ENCODE results near the gene GMDS.

Gene GMDS

DNA sequence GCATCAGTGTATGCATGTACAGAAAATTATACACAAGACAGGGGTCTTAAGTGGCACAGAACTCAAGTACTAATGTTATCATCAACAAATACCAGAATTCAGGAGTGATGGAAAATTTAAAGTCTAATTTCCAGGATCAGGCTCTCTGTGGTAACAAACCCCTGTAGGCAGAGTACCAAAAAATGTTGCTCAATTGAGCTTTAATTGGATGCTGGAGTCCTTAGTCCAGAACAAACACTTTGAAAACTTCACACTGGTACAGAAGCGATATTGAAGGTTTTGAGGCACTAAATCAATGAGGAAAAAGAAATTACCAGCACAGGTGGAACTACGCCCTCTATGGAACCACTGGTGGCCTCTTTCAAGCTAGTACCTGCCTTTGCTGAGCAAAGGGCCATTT lies 522.6 kb downstream of the GMDS start:
- Histone ChIP-seq H3K4ac (ENCODE audit: low read depth in 1 of 2, low read length in 2 of 2) (no peak overlapping the region), H3K27me3 (ENCODE audit: control insufficient read depth in 1 of 2, insufficient read depth in 1 of 2, low read length in 2 of 2) (no peaks in the 10 kb centered on the region), H3K9ac (ENCODE audit: low read length) (no peak overlapping the region), H3K4me3 (ENCODE audit: insufficient read depth in 1 of 2, low read depth in 1 of 2, low read length in 2 of 2) (no peak overlapping the region), H4K8ac (ENCODE audit: low read length) (no peak overlapping the region), H2AFZ (ENCODE audit: low read depth, low read length) (no peak overlapping the region), H3K18ac (ENCODE audit: low read depth in 1 of 2, low read length in 2 of 2) (no peak overlapping the region), H3K14ac (ENCODE audit: low read length in 2 of 2) (no peak overlapping the region), H2BK12ac (ENCODE audit: low read length in 2 of 2) (no peak overlapping the region), H3K9me3 (ENCODE audit: control insufficient read depth, low read length) (no peaks in the 10 kb centered on the region), H3K23ac (ENCODE audit: low read length in 2 of 2) (no peak overlapping the region), H2BK15ac (ENCODE audit: low read depth, poor library complexity, severe bottlenecking) (no peak overlapping the region), H3K27ac (ENCODE audit: low read length, poor library complexity, severe bottlenecking) (no peak overlapping the region), H3K4me1 (ENCODE audit: control insufficient read depth, insufficient read depth, low read depth, low read length) (peaks cover 8% of the 10 kb centered on the region), H4K91ac (ENCODE audit: low read length) (no peak overlapping the region), H3K79me1 (replicated peaks; ENCODE audit: low read length, poor library complexity, severe bottlenecking) (no peaks in the 10 kb centered on the region), H2BK5ac (ENCODE audit: low read depth, low read length, poor library complexity, severe bottlenecking) (no peak overlapping the region), H3K36me3 (ENCODE audit: control insufficient read depth in 1 of 2, insufficient read depth in 2 of 2, low read depth in 1 of 2, low read length in 2 of 2) (peaks cover 3 to 4% of the 10 kb centered on the region in 2 experiments), H2AK5ac (ENCODE audit: low read length, severe bottlenecking) (no peak overlapping the region), H3K4me2 (ENCODE audit: low read length, poor library complexity, severe bottlenecking) (no peak overlapping the region), H2BK120ac (ENCODE audit: low read depth, low read length) (no peak overlapping the region)
- no peak for DNase-seq
- 92% methylated on average over 2 of the region's 2 CpGs for WGBS

DNA sequence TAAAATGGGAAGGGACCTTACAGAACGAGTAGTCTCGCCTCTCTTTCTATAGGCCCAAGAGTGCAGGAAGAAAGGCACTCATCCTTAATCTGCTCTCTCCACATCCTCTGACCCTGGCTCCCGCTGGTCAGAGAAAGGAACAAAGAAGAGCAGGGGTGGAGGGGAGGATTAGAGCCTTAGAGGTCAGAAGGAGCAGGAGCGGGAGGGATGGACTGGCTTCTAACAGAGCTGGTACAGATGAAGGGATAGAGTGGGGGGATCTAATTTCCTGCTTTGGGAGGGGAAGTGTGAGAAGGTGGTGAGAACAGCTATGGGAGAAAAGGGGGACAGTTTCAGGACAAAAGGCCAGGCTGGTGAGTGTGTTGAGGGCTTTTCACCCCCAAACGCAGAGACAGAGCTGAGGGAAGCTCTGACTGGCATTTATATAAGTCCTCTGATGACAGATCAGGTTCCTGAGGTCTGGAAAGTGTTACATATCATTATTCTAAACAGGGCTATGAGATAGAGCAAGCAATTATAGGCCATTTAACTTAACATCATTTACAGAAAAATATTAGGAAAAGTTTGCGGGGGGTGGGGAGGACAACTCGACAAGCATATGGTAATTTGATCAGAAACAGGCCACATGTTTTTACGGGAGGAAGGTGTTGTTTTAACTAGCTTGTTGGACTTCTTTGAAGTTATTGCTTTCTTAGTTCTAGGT lies 524.6 kb downstream of the GMDS start:
- H2BK12ac ChIP-seq (ENCODE audit: low read length in 2 of 2) = no peak overlapping the region
- H3K36me3 ChIP-seq (ENCODE audit: control insufficient read depth in 1 of 2, insufficient read depth in 2 of 2, low read depth in 1 of 2, low read length in 2 of 2) = peaks cover 1 to 3% of the 10 kb centered on the region in 2 experiments
- H2AFZ ChIP-seq (ENCODE audit: low read depth, low read length) = no peak overlapping the region
- no peaks in the 10 kb centered on the region for H3K79me1 ChIP-seq (replicated peaks; ENCODE audit: low read length, poor library complexity, severe bottlenecking)
- H3K14ac ChIP-seq (ENCODE audit: low read length in 2 of 2) = no peak overlapping the region
- no peak overlapping the region for H3K18ac ChIP-seq (ENCODE audit: low read depth in 1 of 2, low read length in 2 of 2)
- H3K27ac ChIP-seq (ENCODE audit: low read length, poor library complexity, severe bottlenecking) = no peak overlapping the region
- H3K23ac ChIP-seq (ENCODE audit: low read length in 2 of 2) = no peak overlapping the region
- no peak overlapping the region for H2BK120ac ChIP-seq (ENCODE audit: low read depth, low read length)
- H3K9ac ChIP-seq (ENCODE audit: low read length) = no peak overlapping the region
- H3K4me1 ChIP-seq (ENCODE audit: control insufficient read depth, insufficient read depth, low read depth, low read length) = peaks cover 8% of the 10 kb centered on the region
- H3K4ac ChIP-seq (ENCODE audit: low read depth in 1 of 2, low read length in 2 of 2) = no peak overlapping the region
- H4K91ac ChIP-seq (ENCODE audit: low read length) = no peak overlapping the region
- no peak overlapping the region for H3K4me2 ChIP-seq (ENCODE audit: low read length, poor library complexity, severe bottlenecking)
- WGBS = 39% methylated on average over 5 of the region's 8 CpGs
- H3K27me3 ChIP-seq (ENCODE audit: control insufficient read depth in 1 of 2, insufficient read depth in 1 of 2, low read length in 2 of 2) = no peaks in the 10 kb centered on the region
- no peak for DNase-seq
- H2BK5ac ChIP-seq (ENCODE audit: low read depth, low read length, poor library complexity, severe bottlenecking) = no peak overlapping the region
- H4K8ac ChIP-seq (ENCODE audit: low read length) = no peak overlapping the region
- no peaks in the 10 kb centered on the region for H3K9me3 ChIP-seq (ENCODE audit: control insufficient read depth, low read length)
- H2AK5ac ChIP-seq (ENCODE audit: low read length, severe bottlenecking) = no peak overlapping the region
- no peak overlapping the region for H3K4me3 ChIP-seq (ENCODE audit: insufficient read depth in 1 of 2, low read depth in 1 of 2, low read length in 2 of 2)
- no peak overlapping the region for H2BK15ac ChIP-seq (ENCODE audit: low read depth, poor library complexity, severe bottlenecking)

DNA sequence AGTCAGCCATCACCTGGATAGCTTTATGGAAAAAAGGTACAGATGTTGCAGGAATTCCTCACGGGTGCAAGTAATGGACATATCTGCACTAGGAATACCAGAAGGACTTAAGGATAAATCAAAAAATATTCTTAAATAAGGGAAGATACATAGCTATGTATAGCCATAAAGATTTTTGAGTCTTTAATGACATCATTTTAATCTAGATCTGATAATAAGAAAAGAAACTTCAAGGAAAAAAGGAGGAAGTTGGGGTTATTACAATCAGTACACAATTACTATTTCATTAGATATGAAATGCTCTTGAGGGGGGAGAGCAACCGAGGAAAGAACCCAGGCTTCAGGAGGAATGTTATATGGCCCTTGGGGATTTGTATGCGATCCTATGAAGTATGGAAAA lies 525.5 kb downstream of the GMDS start:
- H3K27ac ChIP-seq (ENCODE audit: low read length, poor library complexity, severe bottlenecking) = no peak overlapping the region
- peaks cover 0 to 3% of the 10 kb centered on the region in 2 experiments for H3K36me3 ChIP-seq (ENCODE audit: control insufficient read depth in 1 of 2, insufficient read depth in 2 of 2, low read depth in 1 of 2, low read length in 2 of 2)
- no peaks in the 10 kb centered on the region for H3K79me1 ChIP-seq (replicated peaks; ENCODE audit: low read length, poor library complexity, severe bottlenecking)
- no peak overlapping the region for H2BK120ac ChIP-seq (ENCODE audit: low read depth, low read length)
- H3K4ac ChIP-seq (ENCODE audit: low read depth in 1 of 2, low read length in 2 of 2) = no peak overlapping the region
- no peak overlapping the region for H3K14ac ChIP-seq (ENCODE audit: low read length in 2 of 2)
- no peaks in the 10 kb centered on the region for H3K9me3 ChIP-seq (ENCODE audit: control insufficient read depth, low read length)
- WGBS = 71% methylated on average over 2 of the region's 3 CpGs
- no peak overlapping the region for H3K23ac ChIP-seq (ENCODE audit: low read length in 2 of 2)
- H4K91ac ChIP-seq (ENCODE audit: low read length) = no peak overlapping the region
- no peak overlapping the region for H4K8ac ChIP-seq (ENCODE audit: low read length)
- no peak for DNase-seq
- H3K4me3 ChIP-seq (ENCODE audit: insufficient read depth in 1 of 2, low read depth in 1 of 2, low read length in 2 of 2) = no peak overlapping the region
- H2AFZ ChIP-seq (ENCODE audit: low read depth, low read length) = no peak overlapping the region
- no peak overlapping the region for H3K18ac ChIP-seq (ENCODE audit: low read depth in 1 of 2, low read length in 2 of 2)
- H3K9ac ChIP-seq (ENCODE audit: low read length) = no peak overlapping the region
- H2BK15ac ChIP-seq (ENCODE audit: low read depth, poor library complexity, severe bottlenecking) = no peak overlapping the region
- H3K4me2 ChIP-seq (ENCODE audit: low read length, poor library complexity, severe bottlenecking) = no peak overlapping the region
- H2AK5ac ChIP-seq (ENCODE audit: low read length, severe bottlenecking) = no peak overlapping the region
- H2BK5ac ChIP-seq (ENCODE audit: low read depth, low read length, poor library complexity, severe bottlenecking) = no peak overlapping the region
- H3K27me3 ChIP-seq (ENCODE audit: control insufficient read depth in 1 of 2, insufficient read depth in 1 of 2, low read length in 2 of 2) = no peaks in the 10 kb centered on the region
- H3K4me1 ChIP-seq (ENCODE audit: control insufficient read depth, insufficient read depth, low read depth, low read length) = peaks cover 8% of the 10 kb centered on the region
- no peak overlapping the region for H2BK12ac ChIP-seq (ENCODE audit: low read length in 2 of 2)

DNA sequence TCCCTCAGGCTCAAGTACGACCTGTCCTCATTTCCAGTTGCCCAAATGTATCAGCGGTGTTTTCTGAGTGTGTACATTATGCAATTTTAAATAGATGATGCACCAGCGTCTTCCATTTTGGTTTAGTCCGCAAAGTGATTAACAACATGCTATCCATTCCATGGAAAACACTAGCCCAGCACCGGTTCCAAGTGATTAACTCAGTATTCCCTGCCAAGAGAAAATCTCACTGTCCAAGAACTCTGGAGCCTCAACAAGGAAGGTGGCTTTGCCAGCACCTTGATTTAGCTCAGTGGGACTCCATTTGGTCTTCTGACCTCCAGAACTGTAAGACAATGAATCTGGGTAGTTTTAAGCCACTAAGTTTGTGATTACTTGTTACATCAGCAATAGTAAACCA lies 528.5 kb downstream of the GMDS start:
- Histone ChIP-seq H3K4me3 (ENCODE audit: insufficient read depth in 1 of 2, low read depth in 1 of 2, low read length in 2 of 2) (no peak overlapping the region), H2BK15ac (ENCODE audit: low read depth, poor library complexity, severe bottlenecking) (no peak overlapping the region), H3K4me1 (ENCODE audit: control insufficient read depth, insufficient read depth, low read depth, low read length) (peaks cover 5% of the 10 kb centered on the region), H3K9me3 (ENCODE audit: control insufficient read depth, low read length) (no peaks in the 10 kb centered on the region), H3K4me2 (ENCODE audit: low read length, poor library complexity, severe bottlenecking) (no peak overlapping the region), H2BK12ac (ENCODE audit: low read length in 2 of 2) (no peak overlapping the region), H3K36me3 (ENCODE audit: control insufficient read depth in 1 of 2, insufficient read depth in 2 of 2, low read depth in 1 of 2, low read length in 2 of 2) (peaks cover 0 to 3% of the 10 kb centered on the region in 2 experiments), H2BK120ac (ENCODE audit: low read depth, low read length) (no peak overlapping the region), H3K4ac (ENCODE audit: low read depth in 1 of 2, low read length in 2 of 2) (no peak overlapping the region), H3K14ac (ENCODE audit: low read length in 2 of 2) (no peak overlapping the region), H3K79me1 (replicated peaks; ENCODE audit: low read length, poor library complexity, severe bottlenecking) (no peaks in the 10 kb centered on the region), H2AK5ac (ENCODE audit: low read length, severe bottlenecking) (no peak overlapping the region), H3K18ac (ENCODE audit: low read depth in 1 of 2, low read length in 2 of 2) (no peak overlapping the region), H3K27me3 (ENCODE audit: control insufficient read depth in 1 of 2, insufficient read depth in 1 of 2, low read length in 2 of 2) (no peaks in the 10 kb centered on the region), H4K8ac (ENCODE audit: low read length) (no peak overlapping the region), H3K27ac (ENCODE audit: low read length, poor library complexity, severe bottlenecking) (no peak overlapping the region), H3K9ac (ENCODE audit: low read length) (no peak overlapping the region), H3K23ac (ENCODE audit: low read length in 2 of 2) (no peak overlapping the region), H4K91ac (ENCODE audit: low read length) (no peak overlapping the region), H2AFZ (ENCODE audit: low read depth, low read length) (no peak overlapping the region), H2BK5ac (ENCODE audit: low read depth, low read length, poor library complexity, severe bottlenecking) (no peak overlapping the region)
- 98% methylated on average over 3 of the region's 5 CpGs for WGBS
- DNase-seq = no peak

Measured in mesenchymal stem cell (in vitro differentiated cells and primary cell).